H9 (cell line): ENCODE results near the gene PDGFRB. TPM values are rescaled to one million over a fixed set of nuclear protein-coding genes. Genes with fewer than 3 reads are reported as not detected.

ENCODE experiments used
- DNase-seq: peaks from one replicate; pipeline ENCODE4 v3.0.0-alpha.2; 2017
- H2AFZ ChIP-seq: one replicate; pipeline ENCODE4 v1.6.1; 2013; ENCODE audit warnings: mild to moderate bottlenecking, low read length, control low read depth, moderate library complexity
- H2AK5ac ChIP-seq: 2 replicates; pipeline ENCODE4 v1.6.1; 2013; ENCODE audit warnings: low read length, control low read depth, mixed read lengths; ENCODE audit not compliant: insufficient read length
- H2BK120ac ChIP-seq: one replicate; pipeline ENCODE4 v1.6.1; 2013; ENCODE audit warnings: low read depth, mild to moderate bottlenecking, low read length, control low read depth, inconsistent platforms; ENCODE audit not compliant: poor library complexity, severe bottlenecking
- H2BK12ac ChIP-seq: 2 replicates; pipeline ENCODE4 v1.6.1; 2013; ENCODE audit warnings: low read length, control low read depth, mixed read lengths, low read depth; ENCODE audit not compliant: insufficient read length
- H2BK15ac ChIP-seq: 2 replicates; pipeline ENCODE4 v1.6.1; 2013; ENCODE audit warnings: low read depth, low read length, control low read depth
- H2BK20ac ChIP-seq: one replicate; pipeline ENCODE4 v1.6.1; 2013; ENCODE audit warnings: low read depth, mild to moderate bottlenecking, low read length, control low read depth, inconsistent platforms; ENCODE audit not compliant: poor library complexity, severe bottlenecking
- H2BK5ac ChIP-seq: 2 replicates; pipeline ENCODE4 v1.6.1; 2013; ENCODE audit warnings: low read length, control low read depth, mixed read lengths; ENCODE audit not compliant: insufficient read length
- H3K14ac ChIP-seq: 2 replicates; pipeline ENCODE4 v1.6.1; 2013; ENCODE audit warnings: low read length, control low read depth; ENCODE audit not compliant: insufficient read depth
- H3K18ac ChIP-seq: 2 replicates; pipeline ENCODE4 v1.6.1; 2013; ENCODE audit warnings: low read depth, mild to moderate bottlenecking, mixed read lengths, low read length, control low read depth; ENCODE audit not compliant: insufficient read length
- H3K23ac ChIP-seq: 2 replicates; pipeline ENCODE4 v1.6.1; 2013; ENCODE audit warnings: low read length, control low read depth, mixed read lengths, low read depth; ENCODE audit not compliant: insufficient read length
- H3K23me2 ChIP-seq: 2 replicates; pipeline ENCODE4 v1.6.1; 2013; ENCODE audit warnings: low read depth, mild to moderate bottlenecking, mixed read lengths, low read length, control low read depth; ENCODE audit not compliant: insufficient read length, poor library complexity, severe bottlenecking
- H3K27ac ChIP-seq: 2 replicates; pipeline ENCODE4 v1.5.1; 2013; ENCODE audit warnings: low read length, control low read depth, mixed read lengths, low read depth; ENCODE audit not compliant: insufficient read length
- H3K27me3 ChIP-seq: 2 replicates; pipeline ENCODE4 v1.6.1; 2013; ENCODE audit warnings: low read length, control low read depth, inconsistent platforms; ENCODE audit not compliant: insufficient read depth
- H3K4ac ChIP-seq: 2 replicates; pipeline ENCODE4 v1.6.1; 2013; ENCODE audit warnings: low read depth, mild to moderate bottlenecking, control low read depth, inconsistent platforms, low read length, moderate library complexity
- H3K4me1 ChIP-seq: 2 replicates; pipeline ENCODE4 v1.6.1; 2013; ENCODE audit warnings: low read length, control low read depth, inconsistent platforms; ENCODE audit not compliant: insufficient read depth
- H3K4me2 ChIP-seq: 2 replicates; pipeline ENCODE4 v1.6.1; 2013; ENCODE audit warnings: low read length, control low read depth, mixed read lengths; ENCODE audit not compliant: insufficient read length, insufficient read depth
- H3K56ac ChIP-seq: 2 replicates; pipeline ENCODE4 v1.6.1; 2013; ENCODE audit warnings: low read depth, mild to moderate bottlenecking, mixed read lengths, low read length, control low read depth; ENCODE audit not compliant: insufficient read length
- H3K79me1 ChIP-seq: 2 replicates; pipeline ENCODE4 v1.6.1; 2013; ENCODE audit warnings: low read depth, mild to moderate bottlenecking, moderate library complexity, low read length, control low read depth, inconsistent platforms; ENCODE audit not compliant: insufficient read depth, poor library complexity, severe bottlenecking
- H3K79me2 ChIP-seq: 2 replicates; pipeline ENCODE4 v1.6.1; 2013; ENCODE audit warnings: low read length, control low read depth, inconsistent platforms; ENCODE audit not compliant: insufficient read depth
- H3K9ac ChIP-seq: 2 replicates; pipeline ENCODE4 v1.6.1; 2013; ENCODE audit warnings: low read length, control low read depth, mixed read lengths; ENCODE audit not compliant: insufficient read length; ENCODE audit errors: extremely low read depth
- H3K9me3 ChIP-seq: one replicate; pipeline ENCODE4 v1.6.1; 2013; ENCODE audit warnings: low read depth, low read length, inconsistent platforms; ENCODE audit not compliant: control insufficient read depth
- H3T11ph ChIP-seq: one replicate; pipeline ENCODE4 v1.6.1; 2013; ENCODE audit warnings: mild to moderate bottlenecking, low read length, control low read depth, inconsistent platforms
- H4K20me1 ChIP-seq: one replicate; pipeline ENCODE4 v1.6.1; 2013; ENCODE audit not compliant: control insufficient read depth, insufficient read length, insufficient read depth
- H4K5ac ChIP-seq: 2 replicates; pipeline ENCODE4 v1.6.1; 2013; ENCODE audit warnings: low read depth, mild to moderate bottlenecking, mixed read lengths, low read length, control low read depth; ENCODE audit not compliant: insufficient read length
- H4K8ac ChIP-seq: replicated peaks from 2 replicates; pipeline ENCODE4 v1.6.1; 2013; ENCODE audit warnings: low read length, control low read depth, mixed read lengths, low read depth; ENCODE audit not compliant: insufficient read length
- H4K91ac ChIP-seq: 2 replicates; pipeline ENCODE4 v1.6.1; 2013; ENCODE audit warnings: low read depth, mild to moderate bottlenecking, moderate library complexity, mixed read lengths, low read length, control low read depth; ENCODE audit not compliant: insufficient read length
- H3K27ac Mint-ChIP-seq, 3 experiments: 2 replicates in 2 of 3; 3 replicates in 1 of 3; pipeline ENCODE4 v1.8.0; 2020 to 2021; ENCODE audit warnings: mixed read lengths in 3 of 3, mild to moderate bottlenecking in 1 of 3, moderate library complexity in 1 of 3
- H3K27me3 Mint-ChIP-seq: 2 replicates; pipeline ENCODE4 v1.8.0; 2021; ENCODE audit warnings: low read depth, mild to moderate bottlenecking, moderate library complexity, mixed read lengths
- H3K36me3 Mint-ChIP-seq, 3 experiments: 2 replicates in 2 of 3; 3 replicates in 1 of 3; pipeline ENCODE4 v1.8.0; 2020 to 2021; ENCODE audit warnings: low read depth in 3 of 3, mixed read lengths in 3 of 3; ENCODE audit not compliant: insufficient read depth in 1 of 3
- H3K4me1 Mint-ChIP-seq, 2 experiments: 2 replicates each; pipeline ENCODE4 v1.8.0; 2020; ENCODE audit warnings: mixed read lengths in 2 of 2
- H3K4me3 Mint-ChIP-seq, 2 experiments: 2 replicates in 1 of 2; 3 replicates in 1 of 2; pipeline ENCODE4 v1.8.0; 2020 to 2021; ENCODE audit warnings: mild to moderate bottlenecking in 2 of 2, mixed read lengths in 2 of 2, moderate library complexity in 1 of 2
- H3K9me3 Mint-ChIP-seq, 2 experiments: 2 replicates in 1 of 2; 3 replicates in 1 of 2; pipeline ENCODE4 v1.8.0; 2020; ENCODE audit warnings: mild to moderate bottlenecking in 2 of 2, mixed read lengths in 2 of 2, moderate library complexity in 1 of 2
- WGBS: extraction: QIAGEN DNeasy Blood & Tissue Kit; methylation state at CpG from one replicate; pipeline ENCODE4 v1.1.7; 2013; ENCODE audit warnings: missing lambda C conversion rate, low lambda C conversion rate, mixed read lengths; ENCODE audit not compliant: insufficient read length; ENCODE audit errors: extremely low coverage; 5-methylcytosine and 5-hydroxymethylcytosine counted together
- total RNA-seq: library from RNA; stranded (reverse); gene quantifications from 2 replicates; pipeline ENCODE4 v1.2.1, GENCODE V29; 2021
- TF ChIP-seq, protein P1 (sequence below): fragments of 200-600 bp; sonication (generic); conservative IDR thresholded peaks from 3 replicates; pipeline ENCODE4 v1.8.0; 2021; ENCODE audit warnings: antibody characterized with exemption, mild to moderate bottlenecking

PDGFRB gene
- total RNA-seq, 1 experiment from 2014 or later: 2.2 TPM

DNA sequence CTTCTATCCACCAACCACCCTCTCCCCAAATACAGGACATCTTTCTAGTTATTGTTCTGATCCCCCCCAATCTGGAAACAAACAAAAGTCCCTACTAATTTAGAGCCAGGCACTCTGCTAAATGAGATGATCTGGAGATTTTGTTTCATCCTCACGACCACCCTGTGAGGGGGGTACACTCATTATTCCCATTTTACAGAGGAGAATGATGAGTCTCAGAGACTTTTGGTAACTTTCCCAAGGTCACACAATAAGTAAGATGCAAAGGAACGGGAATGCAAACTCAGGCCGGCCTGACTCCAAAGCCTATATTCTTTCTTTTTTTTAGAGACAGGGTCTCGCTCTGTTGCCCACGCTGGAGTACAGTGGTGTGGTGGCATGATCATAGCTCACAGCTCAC is 9.4 kb downstream of the PDGFRB start:
- H3K27ac Mint-ChIP-seq: no peak overlapping the region

More for the DNA sequence above, 9.4 kb downstream of the PDGFRB start:
- Mint-ChIP-seq H3K4me1 (peaks cover 27 to 35% of the 10 kb centered on the region in 2 experiments), H3K9me3 (no peaks in the 10 kb centered on the region), H3K27me3 (peaks cover 7% of the 10 kb centered on the region; the same call in 1 of the 2 replicates), H3K36me3 (no peaks in the 10 kb centered on the region), H3K4me3 (no peak overlapping the region)
- H3K18ac ChIP-seq: no peak overlapping the region
- H2AK5ac ChIP-seq: no peak overlapping the region
- H2BK5ac ChIP-seq: no peak overlapping the region
- no peak overlapping the region for H3K4me2 ChIP-seq
- no peak overlapping the region for H2BK20ac ChIP-seq
- H2BK120ac ChIP-seq: no peak overlapping the region
- peaks cover 5% of the 10 kb centered on the region; the same call in 1 of the 2 replicates for H3K4me1 ChIP-seq
- no peak overlapping the region for H3K23ac ChIP-seq
- no peak overlapping the region for H4K5ac ChIP-seq
- H2BK12ac ChIP-seq: no peak overlapping the region
- no peak for DNase-seq
- H3K79me2 ChIP-seq: no peaks in the 10 kb centered on the region
- H2BK15ac ChIP-seq: no peak overlapping the region
- H3K56ac ChIP-seq: no peak overlapping the region
- no peak overlapping the region for H3K27ac ChIP-seq
- no peaks in the 10 kb centered on the region for H3K27me3 ChIP-seq
- H3K9me3 ChIP-seq: no peaks in the 10 kb centered on the region
- H4K91ac ChIP-seq: no peak overlapping the region
- no peaks in the 10 kb centered on the region for H3K79me1 ChIP-seq
- no peak overlapping the region for H3T11ph ChIP-seq
- H4K8ac ChIP-seq: no peak overlapping the region
- no peak overlapping the region for H3K9ac ChIP-seq
- no peaks in the 10 kb centered on the region for H4K20me1 ChIP-seq
- WGBS: no CpG with 5 or more reads among the region's 5 CpGs
- H3K23me2 ChIP-seq: no peaks in the 10 kb centered on the region
- no peak overlapping the region for H2AFZ ChIP-seq
- TF ChIP-seq, protein P1, sequence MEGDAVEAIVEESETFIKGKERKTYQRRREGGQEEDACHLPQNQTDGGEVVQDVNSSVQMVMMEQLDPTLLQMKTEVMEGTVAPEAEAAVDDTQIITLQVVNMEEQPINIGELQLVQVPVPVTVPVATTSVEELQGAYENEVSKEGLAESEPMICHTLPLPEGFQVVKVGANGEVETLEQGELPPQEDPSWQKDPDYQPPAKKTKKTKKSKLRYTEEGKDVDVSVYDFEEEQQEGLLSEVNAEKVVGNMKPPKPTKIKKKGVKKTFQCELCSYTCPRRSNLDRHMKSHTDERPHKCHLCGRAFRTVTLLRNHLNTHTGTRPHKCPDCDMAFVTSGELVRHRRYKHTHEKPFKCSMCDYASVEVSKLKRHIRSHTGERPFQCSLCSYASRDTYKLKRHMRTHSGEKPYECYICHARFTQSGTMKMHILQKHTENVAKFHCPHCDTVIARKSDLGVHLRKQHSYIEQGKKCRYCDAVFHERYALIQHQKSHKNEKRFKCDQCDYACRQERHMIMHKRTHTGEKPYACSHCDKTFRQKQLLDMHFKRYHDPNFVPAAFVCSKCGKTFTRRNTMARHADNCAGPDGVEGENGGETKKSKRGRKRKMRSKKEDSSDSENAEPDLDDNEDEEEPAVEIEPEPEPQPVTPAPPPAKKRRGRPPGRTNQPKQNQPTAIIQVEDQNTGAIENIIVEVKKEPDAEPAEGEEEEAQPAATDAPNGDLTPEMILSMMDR: no peak
- no peak overlapping the region for H3K4ac ChIP-seq
- H3K14ac ChIP-seq: no peak overlapping the region
